ENCODE results near the gene COQ5.

DNA sequence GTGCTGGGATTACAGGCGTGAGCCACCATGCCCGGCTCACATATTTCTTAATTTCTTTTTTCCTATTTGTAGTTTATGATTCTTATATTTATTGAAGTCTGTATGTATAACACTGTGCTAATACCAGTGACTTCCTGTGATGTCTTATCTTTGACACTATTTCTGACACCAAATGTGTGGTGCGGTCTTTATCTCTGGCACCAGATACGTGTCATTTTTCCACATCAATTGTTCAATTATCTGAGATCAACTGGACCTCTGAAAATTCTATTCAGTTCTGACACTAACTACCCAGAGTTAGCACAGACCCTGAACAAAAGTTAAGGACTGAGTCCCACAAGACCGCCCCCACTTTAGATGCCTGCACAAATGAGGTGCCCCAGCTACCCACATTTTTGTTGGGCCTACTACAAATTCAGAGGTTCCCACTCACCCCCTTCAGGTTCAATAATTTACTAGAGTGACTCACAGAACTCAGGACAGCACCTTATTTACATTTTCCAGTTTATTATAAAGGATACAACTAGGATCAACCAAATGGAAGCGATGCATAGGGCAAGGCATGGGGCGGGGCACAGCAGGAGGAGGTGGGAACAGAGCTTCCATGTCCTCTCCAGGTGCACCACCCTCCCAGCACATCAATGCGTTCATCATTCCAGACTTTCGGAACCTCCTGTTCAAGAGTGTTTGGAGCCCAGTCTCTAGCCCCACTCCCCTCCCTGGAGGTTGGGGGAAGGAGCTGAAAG is 47.8 kb downstream of the COQ5 start:
- TF ChIP-seq, protein P1, sequence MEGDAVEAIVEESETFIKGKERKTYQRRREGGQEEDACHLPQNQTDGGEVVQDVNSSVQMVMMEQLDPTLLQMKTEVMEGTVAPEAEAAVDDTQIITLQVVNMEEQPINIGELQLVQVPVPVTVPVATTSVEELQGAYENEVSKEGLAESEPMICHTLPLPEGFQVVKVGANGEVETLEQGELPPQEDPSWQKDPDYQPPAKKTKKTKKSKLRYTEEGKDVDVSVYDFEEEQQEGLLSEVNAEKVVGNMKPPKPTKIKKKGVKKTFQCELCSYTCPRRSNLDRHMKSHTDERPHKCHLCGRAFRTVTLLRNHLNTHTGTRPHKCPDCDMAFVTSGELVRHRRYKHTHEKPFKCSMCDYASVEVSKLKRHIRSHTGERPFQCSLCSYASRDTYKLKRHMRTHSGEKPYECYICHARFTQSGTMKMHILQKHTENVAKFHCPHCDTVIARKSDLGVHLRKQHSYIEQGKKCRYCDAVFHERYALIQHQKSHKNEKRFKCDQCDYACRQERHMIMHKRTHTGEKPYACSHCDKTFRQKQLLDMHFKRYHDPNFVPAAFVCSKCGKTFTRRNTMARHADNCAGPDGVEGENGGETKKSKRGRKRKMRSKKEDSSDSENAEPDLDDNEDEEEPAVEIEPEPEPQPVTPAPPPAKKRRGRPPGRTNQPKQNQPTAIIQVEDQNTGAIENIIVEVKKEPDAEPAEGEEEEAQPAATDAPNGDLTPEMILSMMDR (IDR thresholded peaks at IDR 0.05), result no peak
- no peak for TF ChIP-seq POLR2A (IDR thresholded peaks at IDR 0.05)
